Stimulated activated CD4-positive, alpha-beta T cell treated with anti-CD3 and anti-CD28 coated beads, Interleukin-12 subunit alpha, Interleukin-12 subunit beta, amount 100 ng/mL, for 24 hours (primary cell): ENCODE results near the gene BUB1.
"Not testable (repeated sequence)": the region's sequence is repeated elsewhere in the genome, so short reads cannot be mapped to it uniquely, and the experiment has no call there.

ENCODE experiments used
- DNase-seq, 2 experiments: peaks; one replicate each; pipeline ENCODE4 v3.0.0-alpha.2; 2020; ENCODE audit warnings: low read depth in 2 of 2

BUB1 gene

GRCh38 chr2:110602139-110602538, 75.7 kb downstream of the BUB1 start:
- DNase-seq: not testable (repeated sequence)

DNA sequence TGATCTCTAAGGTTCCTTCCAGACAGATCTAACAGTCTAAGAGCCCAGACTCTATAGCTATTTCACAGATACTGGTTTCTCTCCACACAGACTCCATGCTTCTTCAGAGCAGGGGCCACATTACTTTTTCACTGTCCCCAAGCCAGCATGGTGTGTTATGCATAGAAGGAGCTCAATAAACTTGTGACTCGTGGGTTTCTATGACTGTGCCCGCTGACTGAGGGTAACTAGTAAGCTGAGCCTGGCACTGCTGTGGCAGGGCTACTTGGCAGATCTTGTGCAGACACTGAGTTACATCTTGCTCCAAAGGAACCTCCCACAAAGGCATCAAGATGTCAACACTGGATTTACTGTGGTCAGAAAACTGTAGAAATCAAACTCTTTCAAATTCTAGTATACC, 85.9 kb downstream of the BUB1 start:
- not testable (repeated sequence) for DNase-seq

DNA sequence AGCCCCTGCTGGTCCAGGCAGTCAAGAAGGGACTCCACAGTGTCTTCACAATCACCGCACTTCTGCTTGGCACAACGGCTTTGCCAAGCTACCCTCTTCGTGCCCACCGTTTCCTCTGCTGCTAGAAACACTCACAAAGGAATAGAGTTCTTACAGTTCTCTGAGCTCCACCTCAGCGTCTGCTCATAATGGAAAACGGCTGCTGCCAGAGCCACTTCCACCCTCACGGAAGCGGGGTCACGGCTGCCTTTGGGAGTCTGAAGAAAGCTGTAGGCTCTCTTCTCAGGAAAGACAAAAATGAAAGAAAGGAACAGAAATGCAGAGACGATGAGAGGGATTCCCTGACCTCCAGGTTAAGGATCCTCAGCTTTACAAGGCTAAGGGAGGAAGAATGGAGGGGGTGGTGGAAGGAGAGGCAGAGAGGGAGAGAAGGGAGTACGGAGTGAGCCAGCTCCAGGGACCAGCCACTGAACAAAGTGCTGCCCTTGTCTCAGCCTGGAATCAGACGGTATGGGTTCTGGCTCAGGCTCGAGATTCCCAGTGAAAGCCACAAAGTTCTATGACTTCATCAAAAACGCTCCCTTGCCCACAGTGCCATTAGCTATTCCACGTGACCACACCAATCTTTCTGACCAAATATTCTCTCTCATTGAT, 88.1 kb downstream of the BUB1 start:
- not testable (repeated sequence) for DNase-seq

DNA sequence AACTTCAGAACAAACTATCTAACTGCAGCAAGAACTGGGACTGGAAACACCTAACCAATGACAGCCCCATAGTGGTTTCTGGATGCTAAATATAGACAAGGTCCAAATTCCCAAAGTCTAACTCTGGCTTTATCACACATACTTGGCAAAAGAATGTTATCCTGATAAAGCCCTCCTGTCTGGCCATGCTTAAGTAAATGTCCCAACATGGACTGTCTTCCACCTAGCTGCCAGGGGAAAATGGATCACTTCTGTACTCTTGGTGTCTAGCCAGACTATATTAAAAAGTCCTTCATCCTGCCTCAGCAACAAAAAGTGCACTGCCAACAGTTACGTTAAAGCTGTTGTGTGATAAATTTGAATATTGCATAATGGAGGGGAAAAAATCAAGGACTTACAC, 89.3 kb downstream of the BUB1 start:
- not testable (repeated sequence) for DNase-seq
